ENCODE data around the gene CNTNAP5. TPM values are rescaled to one million over a fixed set of nuclear protein-coding genes. Genes with fewer than 3 reads are reported as not detected.

The CNTNAP5 gene
- total and polyA plus RNA-seq, 9 of the 15 experiments (the other 6 are each of a cell fraction or from before 2014, with no cell fraction given) = not detected

DNA sequence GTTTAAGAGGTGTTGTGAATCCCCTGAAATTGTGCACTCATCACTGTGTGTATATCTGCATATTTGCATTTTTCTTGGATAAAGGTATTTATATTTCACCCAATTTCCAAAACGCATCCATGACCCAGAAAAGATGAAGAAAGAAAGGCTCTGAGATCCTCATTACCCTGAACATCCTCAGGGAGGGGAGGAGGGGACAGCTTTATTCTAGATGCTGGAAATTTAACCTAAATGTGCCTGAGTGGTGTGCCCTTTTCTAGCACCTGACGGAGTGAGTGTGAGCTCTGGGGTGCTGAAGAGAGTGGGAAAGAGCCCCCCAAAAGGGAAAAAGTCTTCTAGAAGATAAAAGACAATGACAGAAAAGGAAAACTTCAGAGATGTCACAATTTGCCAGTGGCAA is 20.8 kb downstream of the CNTNAP5 start:
- Histone ChIP-seq H2AFZ (ENCODE audit: low read depth, low read length) (no peak overlapping the region), H3K27ac (ENCODE audit: extremely low read depth, low read depth, low read length) (no peak overlapping the region), H3K4me3 (no peak overlapping the region), H3K9me3 (replicated peaks; ENCODE audit: control insufficient read depth, insufficient read depth, low read depth, low read length) (no peaks in the 10 kb centered on the region), H3K27me3 (ENCODE audit: control insufficient read depth in 2 of 2, insufficient read depth in 2 of 2, low read length in 2 of 2) (no peaks in the 10 kb centered on the region), H3K4me2 (ENCODE audit: insufficient read depth, low read length) (no peak overlapping the region), H4K20me1 (replicated peaks; ENCODE audit: control insufficient read depth, insufficient read depth, low read length) (no peaks in the 10 kb centered on the region), H3K9ac (ENCODE audit: insufficient read depth in 1 of 2, low read depth in 2 of 2, low read length in 2 of 2) (no peak overlapping the region), H3K79me2 (ENCODE audit: control insufficient read depth, insufficient read depth, low read length) (no peaks in the 10 kb centered on the region), H3K4me1 (replicated peaks in 1 of 2; ENCODE audit: control insufficient read depth in 2 of 2, insufficient read depth in 2 of 2, low read length in 2 of 2) (no peaks in the 10 kb centered on the region), H3K36me3 (ENCODE audit: control insufficient read depth, insufficient read depth, low read length) (no peaks in the 10 kb centered on the region), H3K9me1 (ENCODE audit: control insufficient read depth, insufficient read depth, low read length) (no peaks in the 10 kb centered on the region)
- WGBS (ENCODE audit: insufficient coverage, low coverage, missing lambda C conversion rate) = 4% methylated on average over 2 of the region's 2 CpGs
- ATAC-seq (no peak), DNase-seq (ENCODE audit: extremely low read depth in 1 of 4, low spot score in 3 of 4) (no peak), FAIRE-seq (no peak)
- POLR2A ChIA-PET = interaction anchor here (0.6 kb wide), 1 partner anchor 1904 kb away, joined by 3 read pairs; no protein-coding TSS in a partner anchor
- CTCF ChIA-PET (ENCODE audit: low intra/inter-chr PET ratio) = no interaction called here
- no TSS peak for BruUV-seq (replicated peaks)
- in situ Hi-C loops (cut with MboI) (no loop called here), intact Hi-C loops (cut with micrococcal nuclease) (no loop called here)
- TF ChIP-seq XRCC4 (IDR thresholded peaks at IDR 0.05; ENCODE audit: extremely low read depth, insufficient read depth, insufficient read length) (no peak), PTTG1 (tag; IDR thresholded peaks at IDR 0.05; ENCODE audit: low read depth) (no peak), BRD4 (IDR thresholded peaks at IDR 0.05) (no peak), SMAD3 (CRISPR knock-in tag; conservative IDR thresholded peaks at IDR 0.05) (no peak), POLR2B (IDR thresholded peaks at IDR 0.05; ENCODE audit: low read depth, partially characterized antibody) (no peak), ZNF766 (CRISPR knock-in tag; conservative IDR thresholded peaks at IDR 0.05) (no peak), ETV6 (IDR thresholded peaks at IDR 0.05; ENCODE audit: borderline replicate concordance in 1 of 2, low read depth in 2 of 2, low read length in 1 of 2) (no peak), ETV6 (CRISPR knock-in tag; IDR thresholded peaks at IDR 0.05; ENCODE audit: borderline replicate concordance) (no peak), ZNF282 (CRISPR knock-in tag; IDR thresholded peaks at IDR 0.05) (no peak), ETV5 (CRISPR knock-in tag; IDR thresholded peaks at IDR 0.05; ENCODE audit: low read depth) (no peak), XRCC3 (IDR thresholded peaks at IDR 0.05) (no peak), PHF8 (IDR thresholded peaks at IDR 0.05; ENCODE audit: borderline replicate concordance, low read length) (no peak), ZNF77 (CRISPR knock-in tag; IDR thresholded peaks at IDR 0.05) (no peak), HCFC1 (IDR thresholded peaks at IDR 0.05; ENCODE audit: low read depth, low read length) (no peak)
- TF ChIP-seq, protein P1, sequence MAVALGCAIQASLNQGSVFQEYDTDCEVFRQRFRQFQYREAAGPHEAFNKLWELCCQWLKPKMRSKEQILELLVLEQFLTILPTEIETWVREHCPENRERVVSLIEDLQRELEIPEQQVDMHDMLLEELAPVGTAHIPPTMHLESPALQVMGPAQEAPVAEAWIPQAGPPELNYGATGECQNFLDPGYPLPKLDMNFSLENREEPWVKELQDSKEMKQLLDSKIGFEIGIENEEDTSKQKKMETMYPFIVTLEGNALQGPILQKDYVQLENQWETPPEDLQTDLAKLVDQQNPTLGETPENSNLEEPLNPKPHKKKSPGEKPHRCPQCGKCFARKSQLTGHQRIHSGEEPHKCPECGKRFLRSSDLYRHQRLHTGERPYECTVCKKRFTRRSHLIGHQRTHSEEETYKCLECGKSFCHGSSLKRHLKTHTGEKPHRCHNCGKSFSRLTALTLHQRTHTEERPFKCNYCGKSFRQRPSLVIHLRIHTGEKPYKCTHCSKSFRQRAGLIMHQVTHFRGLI (CRISPR knock-in tag; IDR thresholded peaks at IDR 0.05) = no peak
- TF ChIP-seq, protein P2, sequence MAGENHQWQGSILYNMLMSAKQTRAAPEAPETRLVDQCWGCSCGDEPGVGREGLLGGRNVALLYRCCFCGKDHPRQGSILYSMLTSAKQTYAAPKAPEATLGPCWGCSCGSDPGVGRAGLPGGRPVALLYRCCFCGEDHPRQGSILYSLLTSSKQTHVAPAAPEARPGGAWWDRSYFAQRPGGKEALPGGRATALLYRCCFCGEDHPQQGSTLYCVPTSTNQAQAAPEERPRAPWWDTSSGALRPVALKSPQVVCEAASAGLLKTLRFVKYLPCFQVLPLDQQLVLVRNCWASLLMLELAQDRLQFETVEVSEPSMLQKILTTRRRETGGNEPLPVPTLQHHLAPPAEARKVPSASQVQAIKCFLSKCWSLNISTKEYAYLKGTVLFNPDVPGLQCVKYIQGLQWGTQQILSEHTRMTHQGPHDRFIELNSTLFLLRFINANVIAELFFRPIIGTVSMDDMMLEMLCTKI (IDR thresholded peaks at IDR 0.05; ENCODE audit: partially characterized antibody) = no peak
- TF ChIP-seq, protein P3, sequence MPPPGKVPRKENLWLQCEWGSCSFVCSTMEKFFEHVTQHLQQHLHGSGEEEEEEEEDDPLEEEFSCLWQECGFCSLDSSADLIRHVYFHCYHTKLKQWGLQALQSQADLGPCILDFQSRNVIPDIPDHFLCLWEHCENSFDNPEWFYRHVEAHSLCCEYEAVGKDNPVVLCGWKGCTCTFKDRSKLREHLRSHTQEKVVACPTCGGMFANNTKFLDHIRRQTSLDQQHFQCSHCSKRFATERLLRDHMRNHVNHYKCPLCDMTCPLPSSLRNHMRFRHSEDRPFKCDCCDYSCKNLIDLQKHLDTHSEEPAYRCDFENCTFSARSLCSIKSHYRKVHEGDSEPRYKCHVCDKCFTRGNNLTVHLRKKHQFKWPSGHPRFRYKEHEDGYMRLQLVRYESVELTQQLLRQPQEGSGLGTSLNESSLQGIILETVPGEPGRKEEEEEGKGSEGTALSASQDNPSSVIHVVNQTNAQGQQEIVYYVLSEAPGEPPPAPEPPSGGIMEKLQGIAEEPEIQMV (tag; conservative IDR thresholded peaks at IDR 0.05; ENCODE audit: low read depth) = no peak

Measured in K562 (cell line).